Activated CD4-positive, alpha-beta T cell treated with anti-CD3 and anti-CD28 coated beads, Interleukin-2, amount 10 ng/mL, durations not matched to agents 7 days and 5 days (primary cell): ENCODE measurements around the gene MAD1L1. TPM values are rescaled to one million over a fixed set of nuclear protein-coding genes. Genes with fewer than 3 reads are reported as not detected.
"Not testable (repeated sequence)": the region's sequence is repeated elsewhere in the genome, so short reads cannot be mapped to it uniquely, and the experiment has no call there.

ENCODE experiments used
- CTCF ChIA-PET: fragments of 350-600 bp; sonication (Branson Sonifier 250); formaldehyde crosslinking; loops from one replicate; lab custom pipeline; 2021; ENCODE audit warnings: antibody characterized with exemption; lab: Charles Lee
- POLR2A ChIA-PET: fragments of 350-600 bp; sonication (Branson Sonifier 250); formaldehyde crosslinking; loops from one replicate; lab custom pipeline; 2021; ENCODE audit warnings: antibody characterized with exemption; lab: Charles Lee
- DNase-seq: peaks from one replicate; pipeline ENCODE4 v3.0.0-alpha.2; 2020
- H3K27ac Mint-ChIP-seq: one replicate; pipeline ENCODE4 v1.8.0; 2021; ENCODE audit warnings: mild to moderate bottlenecking, moderate library complexity, mixed read lengths
- H3K27me3 Mint-ChIP-seq: one replicate; pipeline ENCODE4 v1.8.0; 2021; ENCODE audit warnings: mixed read lengths
- H3K36me3 Mint-ChIP-seq: one replicate; pipeline ENCODE4 v1.8.0; 2021; ENCODE audit warnings: low read depth, mixed read lengths
- H3K4me1 Mint-ChIP-seq: one replicate; pipeline ENCODE4 v1.8.0; 2021; ENCODE audit warnings: mixed read lengths
- H3K4me3 Mint-ChIP-seq: one replicate; pipeline ENCODE4 v1.8.0; 2021; ENCODE audit warnings: mild to moderate bottlenecking, moderate library complexity, mixed read lengths
- H3K9me3 Mint-ChIP-seq: one replicate; pipeline ENCODE4 v1.8.0; 2021; ENCODE audit warnings: mixed read lengths
- total RNA-seq, 2 experiments: library from RNA; stranded (reverse); gene quantifications; one replicate each; pipeline ENCODE4 v1.2.3, GENCODE V29; 2021

The MAD1L1 gene
- total RNA-seq, 2 experiments from 2014 or later: 125 to 127 TPM

DNA sequence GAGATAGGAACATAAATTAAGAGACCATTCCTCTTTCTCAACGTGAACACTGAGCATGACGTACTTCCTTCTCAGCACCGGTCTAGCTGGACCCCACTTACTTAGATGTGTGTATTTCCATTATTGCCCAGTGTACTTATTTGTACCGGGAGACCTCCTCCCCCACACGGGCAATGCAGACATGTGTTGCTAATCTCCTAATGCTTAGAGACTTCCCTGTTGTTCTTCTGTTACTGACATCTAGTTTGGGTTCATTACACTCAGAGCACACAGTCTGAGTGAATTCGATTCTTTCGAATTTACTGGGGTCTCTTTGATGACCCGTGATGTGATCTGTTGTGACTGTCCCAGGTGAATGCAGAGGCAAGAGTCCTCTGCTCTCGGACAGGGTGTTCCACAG, 260.0 kb downstream of the MAD1L1 start:
- no peak overlapping the region for H3K27ac Mint-ChIP-seq
- no peak overlapping the region for H3K4me3 Mint-ChIP-seq

DNA sequence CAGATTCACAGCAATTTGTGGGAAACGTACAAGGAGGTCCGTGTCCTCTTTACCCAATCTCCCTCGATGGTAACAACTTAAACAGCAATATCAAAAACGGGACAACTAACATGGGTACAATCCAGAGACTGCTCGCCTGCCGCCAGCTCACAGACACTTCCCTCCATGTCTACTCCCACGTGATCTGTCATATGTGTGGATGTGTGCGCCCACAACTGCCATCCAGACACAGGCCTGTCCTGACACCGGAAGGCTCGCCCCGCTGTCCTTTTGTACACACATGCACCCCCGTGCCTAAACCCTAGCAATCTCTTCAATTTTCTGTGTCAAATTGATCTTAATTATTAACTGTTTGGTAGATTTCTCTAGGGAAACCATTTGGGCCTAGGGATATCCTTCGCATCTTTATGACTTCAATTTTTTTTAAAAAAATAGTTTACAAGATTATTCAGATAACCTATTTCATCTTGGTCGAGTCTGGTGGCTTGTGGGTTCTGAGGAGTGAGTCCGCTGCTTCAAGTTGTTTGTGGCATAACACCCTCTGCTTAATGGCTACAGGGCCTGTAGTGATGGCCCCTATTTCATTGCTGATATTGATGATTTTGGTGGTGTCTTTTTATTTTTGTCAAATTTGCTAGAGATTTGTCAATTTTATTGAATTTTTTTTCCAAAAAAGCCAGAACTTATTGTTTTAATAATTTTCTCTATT, 260.6 kb downstream of the MAD1L1 start:
- Mint-ChIP-seq H3K27me3 (no peaks in the 10 kb centered on the region), H3K36me3 (peaks cover 11% of the 10 kb centered on the region), H3K9me3 (no peaks in the 10 kb centered on the region), H3K4me3 (no peak overlapping the region), H3K27ac (no peak overlapping the region), H3K4me1 (peaks cover 22% of the 10 kb centered on the region)
- ChIA-PET CTCF (no interaction called here), POLR2A (no interaction called here)
- DNase-seq: no peak

More for the DNA sequence above, 260.0 kb downstream of the MAD1L1 start:
- CTCF ChIA-PET: no interaction called here
- H3K9me3 Mint-ChIP-seq: no peaks in the 10 kb centered on the region
- peaks cover 7% of the 10 kb centered on the region for H3K36me3 Mint-ChIP-seq
- no peak for DNase-seq
- no peaks in the 10 kb centered on the region for H3K27me3 Mint-ChIP-seq
- H3K4me1 Mint-ChIP-seq: peaks cover 16% of the 10 kb centered on the region
- POLR2A ChIA-PET: no interaction called here

DNA sequence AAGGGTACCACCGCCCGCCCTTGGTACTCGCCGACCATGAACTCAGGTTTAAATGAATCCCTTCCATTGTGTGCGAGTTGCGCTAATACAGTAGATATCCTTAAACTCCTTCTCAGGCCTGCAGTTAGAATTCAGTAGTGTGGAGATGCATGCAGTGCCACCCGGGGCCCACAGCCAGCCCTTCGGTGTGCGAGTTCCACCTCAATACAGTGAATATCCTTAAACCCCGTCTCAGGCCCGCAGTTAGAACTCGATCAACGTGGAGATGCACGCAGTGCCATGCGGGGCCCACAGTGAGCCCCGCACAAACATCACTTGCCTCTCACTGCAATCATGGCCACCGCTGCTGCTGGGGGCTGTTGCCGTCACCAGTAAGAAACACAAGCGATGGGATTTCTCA, 261.9 kb downstream of the MAD1L1 start:
- Mint-ChIP-seq H3K9me3 (no peaks in the 10 kb centered on the region), H3K27me3 (no peaks in the 10 kb centered on the region)
- POLR2A ChIA-PET: no interaction called here

DNA sequence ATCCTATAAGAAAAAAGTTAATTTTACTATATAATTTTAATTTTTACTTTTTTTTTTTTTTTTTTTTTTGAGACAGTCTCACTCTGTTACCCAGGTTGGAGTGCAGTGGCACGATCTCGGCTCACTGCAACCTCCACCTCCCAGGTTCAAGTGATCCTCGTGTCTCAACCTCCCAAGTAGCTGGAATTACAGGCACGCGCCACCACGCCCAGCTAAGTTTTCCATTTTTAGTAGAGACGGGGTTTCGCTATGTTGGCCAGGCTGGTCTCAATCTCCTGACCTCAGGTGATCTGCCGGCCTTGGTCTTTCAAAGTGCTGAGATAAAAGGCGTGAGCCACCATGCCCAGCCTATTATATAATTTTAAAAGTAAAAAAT, 262.5 kb downstream of the MAD1L1 start:
- peaks cover 27% of the 10 kb centered on the region for H3K4me1 Mint-ChIP-seq
- H3K27ac Mint-ChIP-seq, CTCF ChIA-PET, POLR2A ChIA-PET, DNase-seq, H3K4me3 Mint-ChIP-seq, H3K9me3 Mint-ChIP-seq, H3K27me3 Mint-ChIP-seq, H3K36me3 Mint-ChIP-seq: not testable (repeated sequence)

More for the DNA sequence above, 261.9 kb downstream of the MAD1L1 start:
- Mint-ChIP-seq H3K27ac (no peak overlapping the region), H3K36me3 (peaks cover 7% of the 10 kb centered on the region), H3K4me3 (no peak overlapping the region), H3K4me1 (peaks cover 27% of the 10 kb centered on the region)
- DNase-seq: no peak
- CTCF ChIA-PET: no interaction called here

DNA sequence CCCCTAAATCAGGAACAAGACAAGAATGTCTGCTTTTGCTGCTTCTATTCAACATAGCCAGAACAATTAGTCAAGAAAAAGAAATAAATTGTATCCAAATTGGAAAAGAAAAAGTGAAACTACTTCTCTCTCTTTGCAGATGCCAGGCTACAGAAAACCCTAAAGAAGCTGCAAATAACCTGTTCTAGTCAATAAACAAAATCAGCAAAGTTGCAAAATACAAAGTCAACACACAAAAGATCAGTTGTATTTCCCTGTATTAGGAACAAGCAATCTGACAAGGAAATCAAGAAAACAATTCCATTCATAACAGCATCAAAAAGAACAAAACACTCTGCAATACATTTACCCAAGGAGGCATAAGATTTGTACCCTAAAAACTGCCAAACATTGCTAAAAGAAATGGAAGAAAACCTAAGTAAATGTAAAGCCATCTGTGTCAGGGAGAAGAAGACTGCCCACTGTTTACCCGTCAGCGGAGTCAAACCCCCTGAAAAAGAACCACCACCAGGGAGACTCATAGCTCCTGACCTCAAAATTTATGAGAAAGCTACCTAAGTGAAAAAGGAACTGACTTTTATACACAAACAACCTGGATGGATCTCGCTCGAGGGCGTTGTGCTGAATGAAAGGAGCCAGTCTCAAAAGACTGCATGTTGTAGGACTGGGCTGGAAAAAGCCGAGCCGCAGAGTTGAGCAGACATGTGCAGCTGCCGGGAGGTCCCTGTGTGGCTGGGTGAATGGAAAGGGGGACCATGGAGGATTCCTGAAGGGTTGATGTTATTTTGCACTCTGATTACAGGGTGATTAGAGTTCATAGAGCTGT, 263.1 kb downstream of the MAD1L1 start:
- H3K27ac Mint-ChIP-seq: peak overlapping the region; percentile 60
- DNase-seq: no peak
- H3K27me3 Mint-ChIP-seq: no peaks in the 10 kb centered on the region
- ChIA-PET CTCF (no interaction called here), POLR2A (no interaction called here)
- H3K36me3 Mint-ChIP-seq: peaks cover 12% of the 10 kb centered on the region
- H3K9me3 Mint-ChIP-seq: no peaks in the 10 kb centered on the region
- no peak overlapping the region for H3K4me3 Mint-ChIP-seq
- H3K4me1 Mint-ChIP-seq: peaks cover 27% of the 10 kb centered on the region

DNA sequence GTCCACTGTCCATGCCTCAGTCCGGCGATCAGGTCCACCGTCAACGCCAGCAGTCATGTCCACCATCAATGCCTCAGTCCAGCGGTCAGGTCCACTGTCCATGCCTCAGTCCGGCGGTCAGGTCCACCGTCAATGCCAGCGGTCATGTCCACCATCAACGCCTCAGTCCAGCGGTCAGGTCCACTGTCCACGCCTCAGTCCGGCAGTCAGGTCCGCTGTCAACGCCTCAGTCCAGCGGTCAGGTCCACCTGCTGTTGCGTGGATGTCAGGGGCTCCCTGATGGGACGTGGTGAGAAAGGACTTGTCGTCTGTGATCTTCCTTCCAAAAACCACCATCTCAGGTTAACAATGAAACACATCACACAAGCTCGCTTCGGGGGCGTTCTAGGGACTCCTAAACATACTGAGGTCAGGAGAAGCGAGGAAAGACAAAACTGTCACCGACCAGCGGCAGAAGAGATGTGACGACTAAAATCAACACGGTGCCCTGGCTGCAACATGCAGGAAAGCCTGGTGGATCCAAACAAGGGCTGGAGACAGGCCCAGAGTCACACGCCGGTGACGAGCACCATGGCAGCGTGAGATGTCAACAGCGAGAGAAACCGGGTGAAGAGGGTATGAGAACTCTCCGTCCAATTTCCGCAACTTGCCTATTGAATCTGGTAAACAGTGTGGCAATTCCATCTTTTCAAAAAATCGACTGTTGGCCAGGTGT, 264.2 kb downstream of the MAD1L1 start:
- H3K36me3 Mint-ChIP-seq: peaks cover 17% of the 10 kb centered on the region
- no peak for DNase-seq
- peaks cover 22% of the 10 kb centered on the region for H3K4me1 Mint-ChIP-seq
- H3K27me3 Mint-ChIP-seq: no peaks in the 10 kb centered on the region
- no peak overlapping the region for H3K27ac Mint-ChIP-seq
- POLR2A ChIA-PET: no interaction called here
- CTCF ChIA-PET: no interaction called here
- H3K4me3 Mint-ChIP-seq: no peak overlapping the region
- H3K9me3 Mint-ChIP-seq: peaks cover 6% of the 10 kb centered on the region

DNA sequence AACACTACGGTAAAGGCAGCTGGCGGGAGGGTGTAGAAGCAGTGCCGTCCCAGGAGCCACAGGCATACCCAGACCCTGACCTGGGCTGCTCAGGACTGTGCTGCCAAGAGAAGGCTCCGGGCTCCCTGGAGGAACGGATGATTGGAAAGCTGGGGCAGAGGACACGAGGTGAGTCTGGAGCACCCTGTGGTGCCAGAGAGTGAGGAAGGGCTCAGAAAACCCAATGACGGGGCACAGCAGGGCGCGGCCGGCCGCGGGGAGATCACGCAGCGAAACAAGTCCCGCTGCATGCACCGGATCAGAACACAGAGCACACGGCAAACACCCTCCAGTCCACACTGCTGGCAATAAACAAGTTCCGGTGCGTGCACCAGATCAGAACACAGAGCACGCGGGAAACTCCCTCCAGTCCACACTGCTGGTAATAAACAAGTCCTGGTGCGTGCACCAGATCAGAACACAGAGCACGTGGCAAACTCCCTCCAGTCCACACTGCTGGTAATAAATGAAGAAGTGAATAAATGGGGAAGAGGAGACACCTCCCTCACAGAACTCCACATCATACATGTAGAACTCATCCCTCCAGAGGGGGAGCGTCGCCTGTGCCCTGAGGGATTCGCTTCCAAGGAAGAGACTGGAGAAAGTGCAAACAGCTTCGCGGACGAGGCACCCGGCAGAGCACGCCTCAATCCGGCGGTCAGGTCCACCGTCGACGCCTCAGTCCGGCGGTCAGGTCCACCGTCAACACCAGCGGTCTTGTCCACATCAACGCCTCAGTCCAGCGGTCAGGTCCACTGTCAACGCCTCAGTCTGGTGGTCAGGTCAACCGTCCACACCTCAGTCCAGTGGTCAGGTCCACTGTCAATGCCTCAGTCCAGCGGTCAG, 265.0 kb downstream of the MAD1L1 start:
- Mint-ChIP-seq H3K36me3 (peaks cover 20% of the 10 kb centered on the region), H3K4me3 (no peak overlapping the region), H3K9me3 (peaks cover 9% of the 10 kb centered on the region), H3K4me1 (peaks cover 22% of the 10 kb centered on the region), H3K27me3 (no peaks in the 10 kb centered on the region), H3K27ac (peak overlapping the region; percentile 52)
- POLR2A ChIA-PET: no interaction called here
- CTCF ChIA-PET: no interaction called here
- DNase-seq: no peak

DNA sequence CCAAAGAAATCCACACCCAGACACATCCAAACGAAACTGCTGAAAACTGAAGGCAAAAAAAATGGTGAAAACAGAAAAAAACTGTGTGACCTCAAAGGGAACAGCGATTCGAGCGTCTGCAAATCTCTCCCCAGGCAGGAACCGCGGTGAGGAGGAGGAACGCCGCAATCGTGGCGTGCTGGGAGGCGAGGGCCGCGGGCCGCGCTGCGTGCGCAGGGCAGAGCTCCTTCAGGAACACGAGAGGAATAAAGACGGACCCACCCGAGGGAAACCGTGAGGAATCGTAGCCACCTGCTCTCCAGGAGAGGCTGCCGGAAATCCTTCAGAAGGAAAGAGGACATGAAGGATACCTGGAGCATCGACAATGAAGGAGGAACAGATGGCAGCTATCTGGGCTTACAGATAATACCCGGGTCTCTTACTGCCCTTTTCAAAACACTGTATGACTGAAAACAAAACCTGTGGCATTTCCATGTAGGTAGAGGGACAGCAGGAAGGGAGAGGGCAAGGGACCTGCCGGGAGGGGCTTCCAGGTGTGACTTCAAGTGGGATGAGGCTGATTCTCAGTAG, 266.0 kb downstream of the MAD1L1 start:
- CTCF ChIA-PET: no interaction called here
- Mint-ChIP-seq H3K27ac (no peak overlapping the region), H3K27me3 (no peaks in the 10 kb centered on the region), H3K4me3 (no peak overlapping the region), H3K36me3 (peaks cover 28% of the 10 kb centered on the region), H3K9me3 (peaks cover 17% of the 10 kb centered on the region), H3K4me1 (peaks cover 22% of the 10 kb centered on the region)
- no peak for DNase-seq
- POLR2A ChIA-PET: no interaction called here

DNA sequence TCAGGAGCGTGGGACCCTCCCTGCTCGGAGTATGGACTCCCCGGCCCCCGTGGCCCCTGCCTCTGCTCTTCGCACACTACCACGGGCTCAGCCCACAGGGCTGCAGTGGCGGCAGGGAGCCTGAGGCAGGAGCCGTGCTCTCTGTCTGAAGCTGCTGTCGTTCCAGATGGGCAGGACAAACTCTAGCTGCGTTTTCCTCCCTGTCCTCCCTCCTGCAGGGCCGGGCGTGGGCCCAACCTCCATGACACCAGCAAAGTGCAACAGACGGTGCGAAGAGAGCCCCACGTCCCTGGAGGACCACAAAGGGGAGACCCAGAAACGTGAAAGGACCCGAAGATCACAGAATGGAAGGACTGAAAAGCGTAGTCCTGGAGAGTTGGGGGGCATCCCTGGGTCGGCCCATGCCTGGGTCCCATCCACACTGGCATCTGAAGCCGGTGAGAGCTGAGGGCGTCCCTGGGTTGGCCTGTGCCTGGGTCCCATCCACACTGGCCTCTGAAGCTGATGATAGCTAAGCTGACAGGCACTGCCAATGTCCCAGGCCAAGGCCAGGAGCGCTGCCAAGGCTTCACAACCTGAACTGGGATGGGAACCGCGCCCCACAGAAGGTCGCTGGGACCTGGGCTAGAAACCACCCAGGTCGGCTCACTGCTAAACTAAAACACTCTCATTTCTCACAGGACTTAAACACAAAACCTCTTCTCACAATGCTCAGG, 267.0 kb downstream of the MAD1L1 start:
- H3K27ac Mint-ChIP-seq: no peak overlapping the region
- no peak overlapping the region for H3K4me3 Mint-ChIP-seq
- peaks cover 37% of the 10 kb centered on the region for H3K36me3 Mint-ChIP-seq
- peaks cover 27% of the 10 kb centered on the region for H3K9me3 Mint-ChIP-seq
- POLR2A ChIA-PET: no interaction called here
- CTCF ChIA-PET: no interaction called here
- H3K4me1 Mint-ChIP-seq: peaks cover 24% of the 10 kb centered on the region
- H3K27me3 Mint-ChIP-seq: no peaks in the 10 kb centered on the region
- DNase-seq: no peak

DNA sequence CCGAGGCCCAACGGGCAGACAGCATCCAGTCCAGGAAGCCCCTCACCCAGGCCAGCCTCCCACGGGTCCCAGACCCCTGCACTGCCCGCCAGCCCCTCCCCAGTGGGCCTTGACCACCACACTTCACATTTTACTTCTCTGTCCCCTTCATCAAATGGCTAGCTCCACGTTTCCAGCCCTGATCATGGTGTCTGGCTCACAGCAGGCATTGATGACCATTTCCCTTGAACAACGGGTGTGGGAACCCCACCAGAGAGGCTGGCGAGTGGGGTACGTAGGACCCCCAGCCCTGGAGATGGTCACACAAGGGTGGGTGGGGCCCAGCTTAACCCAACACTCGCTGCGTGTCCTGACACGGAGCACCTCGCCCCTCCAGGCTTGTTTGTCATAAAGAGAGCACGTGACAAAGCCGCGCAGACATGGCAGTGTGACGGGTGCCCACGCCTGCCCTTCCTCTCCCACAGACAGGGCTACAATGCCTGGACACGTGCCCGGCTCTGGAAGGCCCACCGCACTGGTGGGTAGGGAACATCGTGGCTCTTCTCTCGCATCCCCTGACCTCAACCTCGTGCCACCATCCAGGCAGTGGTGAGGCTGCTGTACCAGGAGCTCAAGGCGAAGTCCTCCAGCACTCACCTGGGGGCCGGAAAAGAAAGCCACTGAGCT, 267.7 kb downstream of the MAD1L1 start:
- Mint-ChIP-seq H3K27ac (no peak overlapping the region), H3K9me3 (peaks cover 33% of the 10 kb centered on the region), H3K4me3 (no peak overlapping the region), H3K4me1 (peaks cover 24% of the 10 kb centered on the region), H3K27me3 (no peaks in the 10 kb centered on the region), H3K36me3 (peaks cover 43% of the 10 kb centered on the region)
- POLR2A ChIA-PET: no interaction called here
- CTCF ChIA-PET: no interaction called here
- no peak for DNase-seq

DNA sequence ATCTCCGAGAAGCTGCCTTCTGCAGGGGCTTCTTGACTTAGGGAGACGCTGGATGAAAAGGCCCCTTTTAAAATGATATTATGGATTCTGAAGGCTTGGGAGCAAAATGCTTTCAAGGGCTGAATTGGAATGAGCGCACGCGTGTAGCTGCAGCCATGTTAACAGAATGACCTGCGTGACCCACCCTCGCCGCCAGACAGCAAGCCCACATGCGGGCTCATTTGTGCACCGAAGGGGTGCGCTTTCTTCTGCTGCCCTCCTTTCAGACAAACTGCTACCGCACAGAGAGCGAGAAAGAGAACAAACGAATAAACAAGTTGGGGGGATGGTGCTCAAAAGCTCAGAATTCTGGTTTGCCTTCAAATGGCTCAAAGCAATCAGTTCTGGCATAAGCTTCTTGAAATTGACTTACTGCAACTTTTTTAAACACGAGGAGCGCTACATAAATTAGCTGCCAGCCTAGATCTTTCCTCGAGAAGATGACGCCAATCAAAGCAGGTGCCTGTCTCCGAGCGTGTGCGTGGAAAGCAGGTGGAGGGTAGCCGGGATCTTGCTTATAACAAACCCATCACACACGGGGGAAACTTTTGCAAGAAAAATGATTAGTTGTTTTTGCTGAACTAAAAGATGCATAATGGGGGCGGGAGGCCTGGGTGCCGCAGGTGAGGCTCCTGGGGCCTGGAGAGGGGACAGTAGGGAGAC, 268.4 kb downstream of the MAD1L1 start:
- ChIA-PET CTCF (no interaction called here), POLR2A (no interaction called here)
- H3K4me1 Mint-ChIP-seq: peaks cover 18% of the 10 kb centered on the region
- no peak overlapping the region for H3K4me3 Mint-ChIP-seq
- no peak for DNase-seq
- H3K27me3 Mint-ChIP-seq: peaks cover 3% of the 10 kb centered on the region
- no peak overlapping the region for H3K27ac Mint-ChIP-seq
- H3K36me3 Mint-ChIP-seq: peaks cover 48% of the 10 kb centered on the region
- peaks cover 34% of the 10 kb centered on the region for H3K9me3 Mint-ChIP-seq
